GM18909 (cell line): ENCODE measurements around the gene TUBB.
A peak's percentile ranks its signal among the peaks of the same experiment; 100 is the strongest.

ENCODE experiments used
- ATAC-seq: cut with Tn5 transposase; IDR thresholded peaks from one replicate; pipeline ENCODE4 v1.9.1; 2021; ENCODE audit warnings: mild to moderate bottlenecking; ENCODE audit not compliant: unreplicated experiment, poor library complexity

TUBB gene

GRCh38 chr6:30719791-30720737 lies at the start of gene TUBB:
TSS of gene TUBB (plus strand) at chr6:30720352. CDS start at chr6:30720507, 155 bp downstream.
- peak; percentile 51 for ATAC-seq

DNA sequence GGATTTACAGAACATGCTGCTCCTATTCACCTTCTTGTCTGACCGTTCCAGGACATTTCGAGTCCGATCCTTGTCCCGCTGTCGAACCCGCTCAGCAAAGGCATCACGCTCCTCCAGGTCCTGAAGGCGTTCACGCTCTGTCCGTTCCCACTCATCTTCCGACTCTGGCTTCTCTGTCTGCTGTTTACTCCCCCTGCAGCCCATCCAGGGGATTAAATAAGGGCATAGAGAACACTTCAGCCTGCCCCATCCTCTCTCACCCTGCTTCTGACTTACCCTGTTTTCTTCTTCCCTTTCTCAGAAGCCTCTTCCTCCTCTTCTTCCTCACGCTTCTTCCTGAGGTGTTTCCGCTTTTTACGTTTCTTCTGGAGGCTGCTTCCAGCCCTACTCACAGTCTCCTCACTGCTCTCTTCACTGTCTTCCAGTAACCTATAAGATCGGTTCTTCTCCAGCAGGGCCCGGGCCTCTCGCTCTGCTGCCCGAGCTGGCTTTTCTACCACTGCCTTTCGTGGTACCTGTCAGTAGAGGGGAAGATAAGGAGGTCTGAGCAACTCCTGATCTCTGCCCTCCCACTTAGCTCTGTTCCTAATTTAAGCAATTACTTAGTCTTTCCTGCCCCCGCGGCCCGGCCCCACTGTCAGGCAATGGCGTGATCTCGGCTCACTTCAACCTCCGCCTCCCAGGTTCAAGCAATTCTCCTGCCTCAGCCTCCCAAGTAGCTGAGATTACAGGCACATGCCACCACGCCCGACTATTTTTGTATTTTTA lies 49.2 kb upstream of the TUBB start:
- ATAC-seq, result no peak

DNA sequence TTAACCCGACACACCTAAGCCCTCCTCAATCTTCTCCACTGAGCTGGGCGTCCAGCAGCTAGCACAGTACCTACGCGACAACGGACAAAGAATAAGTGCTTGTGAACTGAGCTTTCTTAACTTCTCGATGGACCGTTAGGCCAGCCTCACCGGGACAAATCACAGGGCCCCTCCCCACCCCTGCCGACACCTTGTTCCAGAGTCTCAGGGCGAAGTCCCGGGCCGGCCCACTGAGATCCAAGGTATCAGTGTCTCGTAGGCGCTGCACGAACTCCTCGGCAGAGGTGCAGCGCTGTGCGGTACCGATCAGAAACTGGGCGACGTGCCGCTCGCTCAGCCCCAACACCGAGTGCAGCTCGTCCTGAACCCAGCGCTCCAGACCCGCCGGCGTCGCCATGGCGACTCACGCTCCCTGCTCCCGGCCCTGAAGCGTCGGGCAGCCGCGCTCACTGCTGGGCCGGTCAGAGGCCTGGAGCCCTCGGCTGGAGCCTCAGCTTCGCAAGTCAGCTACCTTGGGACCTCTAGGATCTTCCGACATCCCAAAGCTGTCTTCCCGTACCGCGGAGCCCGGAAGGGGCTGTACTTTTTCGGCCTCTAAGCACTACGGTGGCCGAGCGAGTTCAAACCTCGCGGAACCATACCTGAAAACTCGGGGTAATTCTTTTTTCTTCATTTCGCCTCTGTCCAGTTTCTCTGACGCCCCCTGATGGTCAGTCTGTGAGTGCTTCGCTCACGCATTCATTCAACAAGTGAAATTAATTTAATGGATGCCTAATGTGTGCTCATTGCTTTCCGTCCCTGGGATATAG lies 47.5 kb upstream of the TUBB start, which contains the start of gene DHX16:
DHX16 (minus strand) TSS at position 562 of the 809 bp plus-strand sequence; CDS start at position 397, 165 bp downstream.
- peak; percentile 75 for ATAC-seq

DNA sequence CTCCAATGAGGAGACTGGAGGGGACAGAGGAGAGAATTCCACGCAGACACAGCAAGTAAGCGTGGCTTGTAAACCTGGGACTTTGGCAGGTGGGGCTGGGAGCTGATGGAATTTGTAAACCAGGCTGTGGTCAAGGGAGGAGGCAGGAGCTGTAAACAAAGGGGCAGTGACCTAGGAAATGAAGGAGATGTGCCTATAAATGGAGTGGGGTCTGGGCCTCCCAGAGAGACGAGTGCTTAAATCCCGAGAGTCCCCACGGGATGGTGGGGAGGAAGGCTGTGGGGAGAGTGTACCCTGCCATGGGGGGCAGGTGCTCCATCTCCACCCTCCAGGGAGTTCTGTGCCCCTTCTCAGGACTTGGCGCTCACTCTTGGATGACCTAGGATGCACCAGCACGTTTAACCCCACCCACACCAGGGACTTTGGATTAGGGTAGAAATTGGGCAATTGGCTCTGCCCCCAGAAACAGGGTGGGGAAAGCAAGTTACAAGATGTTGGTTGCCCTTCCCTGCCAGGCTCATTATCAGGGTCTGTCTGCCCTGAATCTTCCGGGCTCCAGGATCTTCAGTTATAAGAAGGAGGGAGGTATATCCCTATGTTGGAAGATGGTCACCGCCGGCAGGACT lies 43.4 kb upstream of the TUBB start:
- no peak for ATAC-seq

- ATAC-seq, result no peak
These were observed 41.0 kb upstream of the TUBB start for GRCh38 chr6:30678964-30679726.

DNA sequence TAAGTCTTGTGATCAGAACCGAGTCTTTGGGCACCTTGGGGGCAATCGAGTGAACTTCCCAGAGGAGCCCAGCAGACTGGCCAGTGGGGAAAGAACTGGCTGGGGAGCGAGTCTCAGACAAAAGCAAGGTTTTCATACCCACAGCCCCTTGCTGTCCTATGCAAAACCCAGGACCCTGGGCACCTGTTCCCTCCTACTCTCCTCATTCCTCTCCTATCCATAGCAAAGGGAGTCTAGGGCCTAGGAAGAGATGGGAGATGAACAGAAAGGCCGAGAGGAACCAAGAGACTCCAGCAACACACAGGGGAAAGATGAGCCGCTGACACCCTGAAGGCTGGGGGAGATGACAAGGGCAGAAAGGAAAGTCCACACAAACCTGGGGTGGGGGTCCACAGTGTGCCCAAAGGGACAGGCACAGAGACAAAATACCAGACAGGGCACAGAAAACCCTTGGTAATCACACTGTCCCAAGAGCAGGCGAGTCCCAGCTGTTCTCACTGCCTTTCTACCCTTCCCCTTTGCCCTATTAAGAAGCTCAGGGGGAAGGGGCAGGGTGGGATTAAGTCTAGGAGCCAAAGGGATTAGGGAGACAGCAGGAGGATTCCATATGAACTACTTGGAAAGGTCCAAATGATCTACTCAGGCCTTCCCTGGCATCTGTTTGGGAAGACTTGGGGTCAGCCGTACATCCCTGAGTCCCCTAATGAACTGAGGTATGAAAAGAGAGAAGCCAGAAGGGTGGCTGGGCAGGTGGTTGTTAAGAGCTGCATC lies 40.2 kb upstream of the TUBB start:
- no peak for ATAC-seq

- ATAC-seq, result no peak
These were observed 38.4 kb upstream of the TUBB start for GRCh38 chr6:30681766-30682142.

GRCh38 chr6:30682143-30683117 lies 37.7 kb upstream of the TUBB start:
- peak; percentile 44 for ATAC-seq

GRCh38 chr6:30683183-30683979 lies 36.8 kb upstream of the TUBB start:
- no peak for ATAC-seq

DNA sequence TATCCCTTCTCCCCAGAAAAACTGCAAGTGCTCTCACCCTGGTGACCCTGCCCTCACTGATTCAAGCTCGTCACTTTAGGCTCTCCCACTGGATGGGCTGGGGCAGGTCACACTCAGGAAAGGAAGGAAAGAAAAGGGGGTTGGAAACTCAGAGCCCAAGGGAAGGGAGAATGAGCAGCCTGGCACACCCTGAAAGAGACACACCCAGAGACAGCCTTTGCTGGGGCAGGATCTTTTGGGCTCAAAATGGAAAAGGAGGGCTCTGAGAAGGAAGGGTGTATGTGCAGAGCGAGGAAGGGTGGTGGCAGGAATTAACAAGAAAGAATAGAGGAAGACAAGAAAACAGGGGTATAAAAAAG lies 36.2 kb upstream of the TUBB start:
- no peak for ATAC-seq

GRCh38 chr6:30684386-30685156 lies 35.6 kb upstream of the TUBB start:
- no peak for ATAC-seq

GRCh38 chr6:30685157-30686008 lies 34.8 kb upstream of the TUBB start:
- no peak for ATAC-seq

- ATAC-seq, result no peak
These were observed 33.9 kb upstream of the TUBB start, which contains the start of gene PPP1R18 for GRCh38 chr6:30686009-30686907. TSS of gene PPP1R18 (minus strand) at chr6:30686645. CDS start at chr6:30686018, 627 bp downstream.
